Endodermal cell (in vitro differentiated cells): ENCODE measurements around the gene TNS2. TPM values are rescaled to one million over a fixed set of nuclear protein-coding genes. Genes with fewer than 3 reads are reported as not detected.
A peak's percentile ranks its signal among the peaks of the same experiment; 100 is the strongest.

Experiments used
- DNase-seq: peaks from one replicate; pipeline ENCODE4 v3.0.0-alpha.2; 2017
- H3K27ac ChIP-seq: 2 replicates; pipeline ENCODE4 v1.5.1; 2013; ENCODE audit warnings: mild to moderate bottlenecking, low read depth, low read length, moderate library complexity
- H3K27me3 ChIP-seq: 2 replicates; pipeline ENCODE4 v1.6.1; 2013; ENCODE audit warnings: mild to moderate bottlenecking, low read length, moderate library complexity; ENCODE audit not compliant: insufficient read depth, control insufficient read depth, poor library complexity, severe bottlenecking
- H3K36me3 ChIP-seq: 2 replicates; pipeline ENCODE4 v1.7.0; 2013; ENCODE audit warnings: mild to moderate bottlenecking, low read length, moderate library complexity; ENCODE audit not compliant: control insufficient read depth, insufficient read depth
- H3K4me1 ChIP-seq: one replicate; pipeline ENCODE4 v1.7.0; 2013; ENCODE audit warnings: low read length; ENCODE audit not compliant: control insufficient read depth, insufficient read depth
- H3K4me3 ChIP-seq: 2 replicates; pipeline ENCODE4 v1.5.1; 2013; ENCODE audit warnings: mild to moderate bottlenecking, low read length, moderate library complexity
- H3K9ac ChIP-seq: 2 replicates; pipeline ENCODE4 v1.6.1; 2013; ENCODE audit warnings: mild to moderate bottlenecking, low read length, moderate library complexity; ENCODE audit not compliant: poor library complexity, severe bottlenecking; ENCODE audit errors: extremely low read depth
- H3K9me3 ChIP-seq: 2 replicates; pipeline ENCODE4 v1.6.1; 2013; ENCODE audit warnings: mild to moderate bottlenecking, low read length, moderate library complexity; ENCODE audit not compliant: control insufficient read depth
- H3K27ac Mint-ChIP-seq: 2 replicates; pipeline ENCODE4 v1.8.0; 2020; ENCODE audit warnings: mixed read lengths
- H3K27me3 Mint-ChIP-seq: 2 replicates; pipeline ENCODE4 v1.8.0; 2021; ENCODE audit warnings: mild to moderate bottlenecking, mixed read lengths; ENCODE audit not compliant: insufficient read depth
- H3K36me3 Mint-ChIP-seq: 2 replicates; pipeline ENCODE4 v1.8.0; 2020; ENCODE audit warnings: low read depth, mixed read lengths
- H3K4me1 Mint-ChIP-seq: 2 replicates; pipeline ENCODE4 v1.8.0; 2020; ENCODE audit warnings: mixed read lengths
- H3K4me3 Mint-ChIP-seq: 2 replicates; pipeline ENCODE4 v1.8.0; 2020; ENCODE audit warnings: mild to moderate bottlenecking, moderate library complexity, mixed read lengths
- H3K9me3 Mint-ChIP-seq: 2 replicates; pipeline ENCODE4 v1.8.0; 2020; ENCODE audit warnings: mild to moderate bottlenecking, mixed read lengths
- CTCF ChIP-seq: fragments of 200-600 bp; sonication (generic); conservative IDR thresholded peaks from 2 replicates; pipeline ENCODE4 v1.5.0; 2021; ENCODE audit warnings: antibody characterized with exemption, mild to moderate bottlenecking
- WGBS, 2 experiments: methylation state at CpG; one replicate each; pipeline versions ENCODE4 v1.1.5 to v1.1.7; 2013; ENCODE audit warnings: missing lambda C conversion rate in 2 of 2, mixed read lengths in 1 of 2; ENCODE audit not compliant: insufficient coverage in 1 of 2, insufficient read length in 1 of 2; 5-methylcytosine and 5-hydroxymethylcytosine counted together
- total RNA-seq, 2 donors: library from RNA; stranded (reverse); fragmentation: NEBNext Ultra II Directional in 1 of 2; extraction: Animal tissue kit (Norgen Biotek cat#: 25700) in 1 of 2; gene quantifications; 2 replicates in 1 of 2; 3 replicates in 1 of 2; pipeline ENCODE4 v1.2.1, GENCODE V29; 2021

TNS2 gene
- total RNA-seq, 2 donors from 2014 or later, result 10.2 to 12.6 TPM

GRCh38 chr12:53045696-53046045, 4.2 kb upstream of the TNS2 start:
- H3K27ac Mint-ChIP-seq, result no peak overlapping the region

GRCh38 chr12:53046655-53047220, 3.1 kb upstream of the TNS2 start:
- no peaks in the 10 kb centered on the region for H3K9me3 Mint-ChIP-seq
- Histone ChIP-seq H3K4me3 (peak overlapping the region; percentile 89), H3K4me1 (peaks cover 39% of the 10 kb centered on the region), H3K27ac (peak overlapping the region; percentile 78), H3K9ac (peak overlapping the region; percentile 84), H3K36me3 (peaks cover 3% of the 10 kb centered on the region), H3K9me3 (no peaks in the 10 kb centered on the region), H3K27me3 (no peaks in the 10 kb centered on the region)
- H3K27me3 Mint-ChIP-seq, result peaks cover 17% of the 10 kb centered on the region
- peak overlapping the region; percentile 95 for H3K27ac Mint-ChIP-seq
- DNase-seq, result peak; percentile 91
- no peak for TF ChIP-seq CTCF
- H3K4me3 Mint-ChIP-seq, result peak overlapping the region; percentile 83
- 0 to 1% methylated on average over 15 to 35 of the region's 44 CpGs for WGBS, 2 experiments
- H3K36me3 Mint-ChIP-seq, result peaks cover 7% of the 10 kb centered on the region
- peaks cover 48% of the 10 kb centered on the region for H3K4me1 Mint-ChIP-seq

More at GRCh38 chr12:53045696-53046045, 4.2 kb upstream of the TNS2 start:
- H3K4me3 Mint-ChIP-seq, result peak overlapping the region; percentile 83
- H3K9me3 ChIP-seq, result no peaks in the 10 kb centered on the region
- DNase-seq, result peak; percentile 50
- H3K36me3 Mint-ChIP-seq, result peaks cover 12% of the 10 kb centered on the region
- no peak for TF ChIP-seq CTCF
- H3K27me3 ChIP-seq, result no peaks in the 10 kb centered on the region
- H3K27ac ChIP-seq, result no peak overlapping the region
- H3K9ac ChIP-seq, result no peak overlapping the region
- no peaks in the 10 kb centered on the region for H3K36me3 ChIP-seq
- peaks cover 17% of the 10 kb centered on the region for H3K27me3 Mint-ChIP-seq
- 81% methylated on average over 4 of the region's 5 CpGs; no CpG with 5 or more reads in 1 of the 2 experiments for WGBS, 2 experiments
- no peaks in the 10 kb centered on the region for H3K9me3 Mint-ChIP-seq
- peak overlapping the region; percentile 89 for H3K4me3 ChIP-seq
- peaks cover 38% of the 10 kb centered on the region for H3K4me1 Mint-ChIP-seq
- H3K4me1 ChIP-seq, result peaks cover 28% of the 10 kb centered on the region

- H3K4me1 Mint-ChIP-seq, result peaks cover 53% of the 10 kb centered on the region
- TF ChIP-seq CTCF, result peak; percentile 41
- H3K9ac ChIP-seq, result no peak overlapping the region
Measured at GRCh38 chr12:53047221-53048032, 2.4 kb upstream of the TNS2 start.

More at GRCh38 chr12:53047221-53048032, 2.4 kb upstream of the TNS2 start:
- Histone ChIP-seq H3K27ac (peak overlapping the region; percentile 62), H3K4me3 (no peak overlapping the region), H3K27me3 (no peaks in the 10 kb centered on the region), H3K36me3 (peaks cover 9% of the 10 kb centered on the region), H3K9me3 (no peaks in the 10 kb centered on the region), H3K4me1 (peaks cover 39% of the 10 kb centered on the region)
- Mint-ChIP-seq H3K36me3 (peaks cover 5% of the 10 kb centered on the region), H3K27ac (peak overlapping the region; percentile 89), H3K9me3 (no peaks in the 10 kb centered on the region), H3K27me3 (peaks cover 17% of the 10 kb centered on the region), H3K4me3 (peak overlapping the region; percentile 83)
- DNase-seq, result peak; percentile 95
- 3 to 5% methylated on average over 31 to 87 of the region's 94 CpGs for WGBS, 2 experiments
